DOHH2 (cell line): ENCODE data around the gene NCAM1.

ENCODE experiments used
- H3F3A ChIP-seq: fragments of 200-600 bp; sonication (generic), shearing (Covaris generic); 2 replicates; pipeline ENCODE4 v1.6.0; 2016; ENCODE audit warnings: antibody characterized with exemption, mild to moderate bottlenecking; ENCODE audit not compliant: control insufficient read depth, insufficient read depth
- H3K27ac ChIP-seq: fragments of 200-600 bp; sonication (generic); 2 replicates; pipeline ENCODE4 v1.5.1; 2014; ENCODE audit warnings: low read depth, mild to moderate bottlenecking, low read length, moderate library complexity
- H3K27me3 ChIP-seq: fragments of 200-600 bp; sonication (generic); 2 replicates; pipeline ENCODE4 v1.6.1; 2014; ENCODE audit warnings: mild to moderate bottlenecking, low read length, mixed read lengths; ENCODE audit not compliant: control insufficient read depth
- H3K36me3 ChIP-seq: fragments of 200-600 bp; sonication (generic); 2 replicates; pipeline ENCODE4 v1.6.1; 2014; ENCODE audit warnings: mild to moderate bottlenecking, low read length, moderate library complexity, mixed read lengths; ENCODE audit not compliant: control insufficient read depth
- H3K4me1 ChIP-seq: fragments of 200-600 bp; sonication (generic); 2 replicates; pipeline ENCODE4 v1.6.1; 2014; ENCODE audit warnings: mild to moderate bottlenecking, low read length, mixed read lengths; ENCODE audit not compliant: control insufficient read depth
- H3K4me2 ChIP-seq: fragments of 200-600 bp; sonication (generic); 2 replicates; pipeline ENCODE4 v1.6.0; 2014; ENCODE audit warnings: mild to moderate bottlenecking, low read length, moderate library complexity
- H3K4me3 ChIP-seq: fragments of 200-600 bp; sonication (generic); 2 replicates; pipeline ENCODE4 v1.5.1; 2014; ENCODE audit warnings: mild to moderate bottlenecking, low read length, mixed read lengths
- H3K79me2 ChIP-seq: fragments of 200-600 bp; sonication (generic); 2 replicates; pipeline ENCODE4 v1.6.1; 2014; ENCODE audit warnings: mild to moderate bottlenecking, low read length, mixed read lengths; ENCODE audit not compliant: control insufficient read depth
- H3K9me2 ChIP-seq: fragments of 200-600 bp; sonication (generic); replicated peaks from 2 replicates; pipeline ENCODE4 v1.6.1; 2014; ENCODE audit warnings: mild to moderate bottlenecking, low read length, mixed read lengths; ENCODE audit not compliant: control insufficient read depth
- H3K9me3 ChIP-seq: fragments of 200-600 bp; sonication (generic); 2 replicates; pipeline ENCODE4 v1.6.1; 2014; ENCODE audit warnings: antibody characterized with exemption, low read length, mixed read lengths; ENCODE audit not compliant: control insufficient read depth, insufficient read depth
- H4K20me1 ChIP-seq: fragments of 200-600 bp; sonication (generic); 2 replicates; pipeline ENCODE4 v1.6.0; 2014; ENCODE audit warnings: low read depth, mild to moderate bottlenecking, antibody characterized with exemption, low read length, moderate library complexity; ENCODE audit not compliant: control insufficient read depth, insufficient read depth
- CTCF ChIP-seq: fragments of 200-600 bp; sonication (generic); IDR thresholded peaks from one replicate; pipeline ENCODE4 v1.5.1; 2014; ENCODE audit warnings: antibody characterized with exemption, mild to moderate bottlenecking, low read depth, low read length; ENCODE audit not compliant: poor library complexity, severe bottlenecking
- EZH2phosphoT487 ChIP-seq: fragments of 200-600 bp; sonication (generic); IDR thresholded peaks from 2 replicates; pipeline ENCODE4 v1.6.1; 2017; ENCODE audit warnings: borderline replicate concordance, mild to moderate bottlenecking, antibody characterized with exemption, low read length, moderate library complexity, mixed read lengths

NCAM1 gene

GRCh38 chr11:113260541-113260940, 299.3 kb downstream of the NCAM1 start:
- H3K27me3 ChIP-seq: no peaks in the 10 kb centered on the region
- no peak for TF ChIP-seq CTCF
- no peak for TF ChIP-seq EZH2phosphoT487
- no peak overlapping the region for H3K27ac ChIP-seq
- no peak overlapping the region for H3K4me2 ChIP-seq
- no peaks in the 10 kb centered on the region for H4K20me1 ChIP-seq
- no peak overlapping the region for H3K4me3 ChIP-seq
- no peaks in the 10 kb centered on the region for H3K9me3 ChIP-seq
- H3K4me1 ChIP-seq: no peaks in the 10 kb centered on the region
- H3K36me3 ChIP-seq: no peaks in the 10 kb centered on the region
- no peaks in the 10 kb centered on the region for H3K9me2 ChIP-seq
- no peaks in the 10 kb centered on the region for H3K79me2 ChIP-seq
- H3F3A ChIP-seq: no peaks in the 10 kb centered on the region

- H3K9me2 ChIP-seq: no peaks in the 10 kb centered on the region
- no peak overlapping the region for H3K27ac ChIP-seq
- H4K20me1 ChIP-seq: no peaks in the 10 kb centered on the region
- H3K79me2 ChIP-seq: no peaks in the 10 kb centered on the region
- H3K36me3 ChIP-seq: no peaks in the 10 kb centered on the region
- H3K9me3 ChIP-seq: no peaks in the 10 kb centered on the region
- H3K4me3 ChIP-seq: no peak overlapping the region
- H3F3A ChIP-seq: no peaks in the 10 kb centered on the region
- TF ChIP-seq EZH2phosphoT487 (no peak), CTCF (no peak)
- no peaks in the 10 kb centered on the region for H3K27me3 ChIP-seq
- no peaks in the 10 kb centered on the region for H3K4me1 ChIP-seq
- H3K4me2 ChIP-seq: no peak overlapping the region
These were observed 300.7 kb downstream of the NCAM1 start for GRCh38 chr11:113261709-113262475.

GRCh38 chr11:113262594-113262993, 301.4 kb downstream of the NCAM1 start:
- Histone ChIP-seq H3K9me3 (no peaks in the 10 kb centered on the region), H3K4me3 (no peak overlapping the region), H4K20me1 (no peaks in the 10 kb centered on the region), H3K36me3 (no peaks in the 10 kb centered on the region), H3K79me2 (no peaks in the 10 kb centered on the region), H3K4me2 (no peak overlapping the region), H3K27me3 (no peaks in the 10 kb centered on the region), H3K4me1 (no peaks in the 10 kb centered on the region), H3K9me2 (no peaks in the 10 kb centered on the region), H3K27ac (no peak overlapping the region), H3F3A (no peaks in the 10 kb centered on the region)
- TF ChIP-seq EZH2phosphoT487 (no peak), CTCF (no peak)
